B cell (primary cell): Measurements from ENCODE around the gene CHD6. TPM values are rescaled to one million over a fixed set of nuclear protein-coding genes. Genes with fewer than 3 reads are reported as not detected.

Experiments used
- ATAC-seq: fragments of 200-7000 bp; cut with Tn5 transposase; one replicate; pipeline ENCODE4 v1.10.0; 2021; ENCODE audit warnings: low read depth, mild to moderate bottlenecking, moderate number of reproducible peaks, moderate library complexity
- CTCF ChIA-PET: fragments of 350-600 bp; sonication (Branson Sonifier 250); formaldehyde crosslinking; loops from one replicate; lab custom pipeline; 2021; ENCODE audit warnings: antibody characterized with exemption, inconsistent platforms; lab: Charles Lee
- POLR2A ChIA-PET: fragments of 350-600 bp; sonication (Branson Sonifier 250); formaldehyde crosslinking; loops from one replicate; lab custom pipeline; 2021; ENCODE audit warnings: antibody characterized with exemption; lab: Charles Lee
- DNase-seq: peaks from one replicate; pipeline ENCODE4 v3.0.0; 2013
- H2AFZ ChIP-seq: 2 replicates; pipeline ENCODE4 v1.6.1; 2012; ENCODE audit warnings: mild to moderate bottlenecking, low read depth, low read length; ENCODE audit not compliant: insufficient read depth, poor library complexity, severe bottlenecking
- H3K27ac ChIP-seq, 2 donors: 1 replicate in 1 of 2; 2 replicates in 1 of 2; pipeline ENCODE4 v1.5.1; 2012 to 2013; ENCODE audit warnings: low read length in 2 of 2, mild to moderate bottlenecking in 2 of 2, moderate library complexity in 1 of 2
- H3K27me3 ChIP-seq, 4 experiments: fragments of 200-600 bp in 1 of 4; sonication (generic) in 1 of 4; replicated peaks in 1 of 4; 1 replicate in 2 of 4; 2 replicates in 2 of 4; pipeline versions ENCODE4 v1.6.1 to v1.7.0; 2013 to 2016; ENCODE audit warnings: low read length in 3 of 4, mild to moderate bottlenecking in 2 of 4, mixed read lengths in 1 of 4, moderate library complexity in 1 of 4; ENCODE audit not compliant: insufficient read depth in 4 of 4, control insufficient read depth in 3 of 4; ENCODE audit errors: control extremely low read depth in 1 of 4
- H3K36me3 ChIP-seq, 2 experiments: replicated peaks in 1 of 2; 1 replicate in 1 of 2; 2 replicates in 1 of 2; pipeline versions ENCODE4 v1.6.1 to v1.7.1; 2013; ENCODE audit warnings: low read length in 1 of 2; ENCODE audit not compliant: insufficient read depth in 2 of 2, control insufficient read depth in 1 of 2; ENCODE audit errors: control extremely low read depth in 1 of 2, extremely low read depth in 1 of 2
- H3K4me1 ChIP-seq, 2 donors: fragments of 200-600 bp in 1 of 2; sonication (generic) in 1 of 2; 1 replicate in 1 of 2; 2 replicates in 1 of 2; pipeline versions ENCODE4 v1.5.1 to v1.6.1; 2013 to 2017; ENCODE audit warnings: low read length in 2 of 2; ENCODE audit not compliant: control insufficient read depth in 2 of 2, insufficient read depth in 2 of 2
- H3K4me2 ChIP-seq: replicated peaks from 2 replicates; pipeline ENCODE3; 2012; ENCODE audit warnings: mild to moderate bottlenecking, low read depth, low read length; ENCODE audit not compliant: poor library complexity, severe bottlenecking
- H3K4me3 ChIP-seq, 5 experiments: fragments of 200-600 bp in 1 of 5; sonication (generic) in 1 of 5; 1 replicate in 3 of 5; 2 replicates in 2 of 5; pipeline versions ENCODE4 v1.5.1 to v1.7.0; 2011 to 2016; ENCODE audit warnings: low read length in 4 of 5, mild to moderate bottlenecking in 4 of 5, low read depth in 2 of 5, control low read depth in 1 of 5, moderate library complexity in 1 of 5; ENCODE audit not compliant: insufficient read depth in 1 of 5; ENCODE audit errors: control extremely low read depth in 1 of 5, extremely low read depth in 1 of 5
- H3K79me2 ChIP-seq: fragments of 200-600 bp; sonication (generic); one replicate; pipeline ENCODE4 v1.6.0; 2016; ENCODE audit warnings: low read length; ENCODE audit not compliant: control insufficient read depth, insufficient read depth
- H3K9ac ChIP-seq: fragments of 200-600 bp; sonication (generic); 2 replicates; pipeline ENCODE4 v1.6.1; 2017; ENCODE audit warnings: mild to moderate bottlenecking, low read length, moderate library complexity
- H3K9me3 ChIP-seq, 3 donors: one replicate each; pipeline versions ENCODE4 v1.6.1 to v1.7.1; 2013; ENCODE audit warnings: low read length in 2 of 3; ENCODE audit not compliant: control insufficient read depth in 2 of 3, insufficient read depth in 1 of 3; ENCODE audit errors: control extremely low read depth in 1 of 3
- H4K20me1 ChIP-seq: 2 replicates; pipeline ENCODE4 v1.6.0; 2012; ENCODE audit warnings: mild to moderate bottlenecking, low read length; ENCODE audit not compliant: insufficient read depth, control insufficient read depth, poor library complexity, severe bottlenecking
- H3K27ac Mint-ChIP-seq: one replicate; pipeline ENCODE4 v1.8.0; 2021; ENCODE audit warnings: mixed read lengths
- H3K27me3 Mint-ChIP-seq: one replicate; pipeline ENCODE4 v1.8.0; 2021; ENCODE audit warnings: mixed read lengths
- H3K4me1 Mint-ChIP-seq: one replicate; pipeline ENCODE4 v1.8.0; 2021; ENCODE audit warnings: mixed read lengths
- H3K4me3 Mint-ChIP-seq: one replicate; pipeline ENCODE4 v1.8.0; 2021; ENCODE audit warnings: mixed read lengths
- H3K9me3 Mint-ChIP-seq: one replicate; pipeline ENCODE4 v1.8.0; 2022; ENCODE audit warnings: mixed read lengths; ENCODE audit not compliant: insufficient read depth
- EZH2 ChIP-seq: IDR thresholded peaks from 2 replicates; pipeline ENCODE4 v1.6.1; 2012; ENCODE audit warnings: borderline replicate concordance, low read depth, mild to moderate bottlenecking, moderate library complexity, low read length; ENCODE audit not compliant: insufficient read depth, poor library complexity, severe bottlenecking
- WGBS: methylation state at CpG from one replicate; pipeline ENCODE4 v1.1.5; 2013; ENCODE audit warnings: missing lambda C conversion rate; ENCODE audit not compliant: insufficient coverage; 5-methylcytosine and 5-hydroxymethylcytosine counted together
- intact Hi-C: fragments of 100-400 bp; cut with micrococcal nuclease; formaldehyde crosslinking; loops from one replicate; pipeline ENCODE4 v1.10.0; 2022
- polyA plus RNA-seq: library from polyadenylated mRNA; depleted of rRNA; stranded (reverse); fragments of >200 nt; gene quantifications from 2 replicates; pipeline ENCODE4 v1.2.3, GENCODE V29; 2012
- total RNA-seq, 2 donors: library from RNA; stranded (reverse); fragments of 120-200 nt in 1 of 2; gene quantifications; 1 replicate in 1 of 2; 2 replicates in 1 of 2; pipeline versions ENCODE4 v1.2.3 to v1.2.4, GENCODE V29; 2013 to 2022
- TF ChIP-seq, protein P1 (sequence below): fragments of 200-600 bp; IDR thresholded peaks from one replicate; pipeline ENCODE4 v1.8.0; 2022; ENCODE audit warnings: antibody characterized with exemption, mild to moderate bottlenecking

Gene CHD6
- total and polyA plus RNA-seq, 2 donors (not counting 1 experiment from before 2014, with no cell fraction given): 10.3 to 117 TPM

DNA sequence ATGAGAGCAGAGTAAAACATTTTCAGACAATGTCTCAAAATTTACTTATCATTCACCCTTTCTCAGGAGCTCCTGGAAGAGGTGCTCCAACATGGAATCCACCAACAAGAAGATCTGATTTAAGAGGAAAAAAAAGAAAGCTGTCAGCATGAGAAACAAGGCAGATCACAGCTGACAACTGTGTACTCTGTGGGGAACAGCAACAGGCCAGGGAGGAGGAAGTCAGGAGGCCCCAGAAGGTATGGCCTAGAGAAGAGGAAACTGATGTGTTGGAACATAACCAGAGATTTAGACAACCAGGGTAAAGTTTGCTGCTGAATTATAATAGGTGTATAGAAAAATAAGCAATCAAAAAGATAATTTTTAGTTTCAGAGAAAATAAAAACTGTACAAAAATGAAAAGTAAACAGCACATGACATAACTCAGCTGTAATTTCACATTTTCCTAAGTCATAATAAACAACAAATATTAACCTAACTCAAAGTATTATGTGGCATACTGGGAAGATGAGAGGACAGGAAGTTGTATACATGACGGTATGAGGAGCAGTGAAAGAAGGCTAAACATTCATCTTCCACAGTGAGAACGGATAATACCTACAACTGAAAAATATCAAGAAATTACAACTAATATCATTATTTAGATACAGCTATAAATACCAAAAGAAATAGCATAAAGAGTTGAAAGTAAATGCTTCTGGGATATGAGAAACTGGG lies 138.0 kb downstream of the CHD6 start:
- no peaks in the 10 kb centered on the region for H3K4me1 ChIP-seq
- no peak overlapping the region for H3K4me2 ChIP-seq
- no peak for DNase-seq
- no peaks in the 10 kb centered on the region for H3K27me3 ChIP-seq
- no peaks in the 10 kb centered on the region for H3K9me3 ChIP-seq
- H3K9ac ChIP-seq: no peak overlapping the region
- WGBS: no CpG with 5 or more reads among the region's 2 CpGs
- Mint-ChIP-seq H3K9me3 (no peaks in the 10 kb centered on the region), H3K27me3 (no peaks in the 10 kb centered on the region), H3K4me1 (peaks cover 10% of the 10 kb centered on the region), H3K27ac (peak overlapping the region; percentile 1), H3K4me3 (no peak overlapping the region)
- H3K79me2 ChIP-seq: no peaks in the 10 kb centered on the region
- no peak overlapping the region for H2AFZ ChIP-seq
- ChIA-PET CTCF (interaction anchor here (1.7 to 1.8 kb wide), 2 partner anchors 13 to 308 kb away, joined by 4 read pairs; no protein-coding TSS in a partner anchor), POLR2A (no interaction called here)
- TF ChIP-seq, protein P1, sequence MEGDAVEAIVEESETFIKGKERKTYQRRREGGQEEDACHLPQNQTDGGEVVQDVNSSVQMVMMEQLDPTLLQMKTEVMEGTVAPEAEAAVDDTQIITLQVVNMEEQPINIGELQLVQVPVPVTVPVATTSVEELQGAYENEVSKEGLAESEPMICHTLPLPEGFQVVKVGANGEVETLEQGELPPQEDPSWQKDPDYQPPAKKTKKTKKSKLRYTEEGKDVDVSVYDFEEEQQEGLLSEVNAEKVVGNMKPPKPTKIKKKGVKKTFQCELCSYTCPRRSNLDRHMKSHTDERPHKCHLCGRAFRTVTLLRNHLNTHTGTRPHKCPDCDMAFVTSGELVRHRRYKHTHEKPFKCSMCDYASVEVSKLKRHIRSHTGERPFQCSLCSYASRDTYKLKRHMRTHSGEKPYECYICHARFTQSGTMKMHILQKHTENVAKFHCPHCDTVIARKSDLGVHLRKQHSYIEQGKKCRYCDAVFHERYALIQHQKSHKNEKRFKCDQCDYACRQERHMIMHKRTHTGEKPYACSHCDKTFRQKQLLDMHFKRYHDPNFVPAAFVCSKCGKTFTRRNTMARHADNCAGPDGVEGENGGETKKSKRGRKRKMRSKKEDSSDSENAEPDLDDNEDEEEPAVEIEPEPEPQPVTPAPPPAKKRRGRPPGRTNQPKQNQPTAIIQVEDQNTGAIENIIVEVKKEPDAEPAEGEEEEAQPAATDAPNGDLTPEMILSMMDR: no peak
- TF ChIP-seq EZH2: no peak
- no peaks in the 10 kb centered on the region for H4K20me1 ChIP-seq
- H3K27ac ChIP-seq: peak overlapping the region in 1 of 2 donors; percentile 37
- no peak for ATAC-seq
- no peak overlapping the region for H3K4me3 ChIP-seq
- peaks cover 0 to 49% of the 10 kb centered on the region in 2 experiments for H3K36me3 ChIP-seq
- intact Hi-C loops: no loop called here

DNA sequence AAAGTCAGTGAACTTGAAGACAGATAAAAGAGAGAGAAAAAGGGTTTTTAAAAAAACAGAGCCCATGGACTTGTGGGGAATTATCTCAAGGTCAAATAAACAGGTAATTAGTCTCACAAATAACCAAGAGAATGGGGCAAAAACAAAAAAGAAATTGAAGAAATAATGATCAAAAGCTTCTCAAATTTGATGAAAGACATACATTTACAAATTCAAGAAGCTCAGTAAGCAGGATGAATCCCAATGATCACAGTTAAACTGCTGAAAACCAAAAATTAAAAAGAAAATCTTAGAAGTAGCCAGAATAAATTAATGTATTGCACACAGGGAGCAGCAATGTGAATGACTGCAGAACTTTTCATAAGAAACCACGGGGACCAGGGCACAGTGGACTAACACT lies 139.1 kb downstream of the CHD6 start:
- peaks cover 10% of the 10 kb centered on the region for H3K4me1 Mint-ChIP-seq
- DNase-seq (no peak), ATAC-seq (no peak)
- H3K4me3 ChIP-seq: no peak overlapping the region
- no peaks in the 10 kb centered on the region for H3K27me3 ChIP-seq
- no peaks in the 10 kb centered on the region for H3K27me3 Mint-ChIP-seq
- no peak overlapping the region for H3K9ac ChIP-seq
- H3K9me3 ChIP-seq: no peaks in the 10 kb centered on the region
- H4K20me1 ChIP-seq: no peaks in the 10 kb centered on the region
- no peaks in the 10 kb centered on the region for H3K9me3 Mint-ChIP-seq
- POLR2A ChIA-PET: no interaction called here
- WGBS: no CpG with 5 or more reads among the region's 1 CpG
- CTCF ChIA-PET: interaction anchor here (1.7 kb wide), 1 partner anchor 307 kb away, joined by 4 read pairs; no protein-coding TSS in a partner anchor
- TF ChIP-seq, protein P1: no peak
- no peak for TF ChIP-seq EZH2
- no peak overlapping the region for H2AFZ ChIP-seq
- no peaks in the 10 kb centered on the region for H3K4me1 ChIP-seq
- no peak overlapping the region for H3K27ac Mint-ChIP-seq
- H3K4me2 ChIP-seq: no peak overlapping the region
- intact Hi-C loops: no loop called here
- H3K36me3 ChIP-seq: peaks cover 0 to 38% of the 10 kb centered on the region in 2 experiments
- no peak overlapping the region for H3K27ac ChIP-seq
- no peaks in the 10 kb centered on the region for H3K79me2 ChIP-seq
- no peak overlapping the region for H3K4me3 Mint-ChIP-seq
